ENCODE data around the gene F8.

F8 gene

GRCh38 chrX:154793084-154793795, 229.3 kb downstream of the F8 start:
- DNase-seq (ENCODE audit: low read depth), result no peak
- H3K4me3 ChIP-seq (ENCODE audit: control insufficient read depth, low read depth, low read length), result no peak overlapping the region
- no peak for TF ChIP-seq CTCF (IDR thresholded peaks at IDR 0.05; ENCODE audit: control insufficient read depth, insufficient read depth, low read depth, low read length, missing control alignments)

GRCh38 chrX:154791939-154792338, 230.6 kb downstream of the F8 start:
- TF ChIP-seq CTCF (IDR thresholded peaks at IDR 0.05; ENCODE audit: control insufficient read depth, insufficient read depth, low read depth, low read length, missing control alignments), result no peak
- DNase-seq (ENCODE audit: low read depth), result no peak
- no peak overlapping the region for H3K4me3 ChIP-seq (ENCODE audit: control insufficient read depth, low read depth, low read length)

- DNase-seq (ENCODE audit: low read depth), result no peak
- TF ChIP-seq CTCF (IDR thresholded peaks at IDR 0.05; ENCODE audit: control insufficient read depth, insufficient read depth, low read depth, low read length, missing control alignments), result no peak
- no peak overlapping the region for H3K4me3 ChIP-seq (ENCODE audit: control insufficient read depth, low read depth, low read length)
These were observed 231.1 kb downstream of the F8 start for GRCh38 chrX:154791467-154791866.

All from AG09309 (cell line).